Measurements from ENCODE around the gene COQ2.
"Not testable (repeated sequence)": the region's sequence is repeated elsewhere in the genome, so short reads cannot be mapped to it uniquely, and the experiment has no call there.

Gene COQ2

DNA sequence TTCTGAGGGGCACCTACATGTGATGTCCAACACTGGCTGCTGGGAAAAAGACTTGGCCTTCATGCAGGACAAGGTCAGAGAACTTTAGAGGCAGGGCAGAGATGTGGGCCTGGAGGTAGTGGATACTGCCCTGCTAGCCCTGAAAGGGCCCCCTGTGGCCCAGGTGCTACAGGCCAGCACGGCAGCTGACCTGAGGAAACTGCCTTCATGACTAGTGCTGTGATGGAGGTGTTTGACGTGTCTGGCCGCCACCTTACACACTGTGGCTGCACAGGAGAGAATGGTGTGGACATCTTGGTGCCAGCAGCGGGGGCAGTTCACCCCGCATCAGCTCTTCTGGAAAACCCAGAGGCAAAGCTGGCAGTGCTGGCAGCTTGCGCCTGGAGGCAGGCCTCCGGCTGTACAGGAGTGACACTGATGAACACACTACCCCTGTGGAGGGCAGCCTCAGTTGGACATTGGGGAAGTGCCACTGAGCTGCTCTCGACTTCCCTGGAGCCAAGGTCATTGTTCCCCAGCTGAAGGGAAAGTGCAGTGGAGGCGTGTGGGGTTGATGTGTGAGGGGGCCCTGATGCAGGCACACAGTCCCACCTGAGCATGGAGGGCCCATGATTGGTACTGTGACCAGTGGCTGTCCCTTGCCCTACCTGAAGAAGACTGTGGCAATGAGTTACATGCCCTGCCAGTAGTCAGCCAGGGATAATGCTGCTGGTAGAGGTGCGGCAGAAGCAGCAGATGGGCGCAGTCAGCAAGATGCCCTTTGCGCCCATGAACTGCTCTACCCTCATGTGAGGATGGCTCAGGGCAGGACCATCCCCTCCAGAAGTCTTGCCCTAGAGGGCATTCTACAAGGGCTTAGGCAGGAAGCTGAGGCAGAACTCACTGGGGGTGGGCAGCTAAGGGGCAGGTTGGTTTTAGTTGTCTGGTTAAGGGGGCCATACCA lies 36.9 kb downstream of the COQ2 start:
- DNase-seq, result no peak

DNA sequence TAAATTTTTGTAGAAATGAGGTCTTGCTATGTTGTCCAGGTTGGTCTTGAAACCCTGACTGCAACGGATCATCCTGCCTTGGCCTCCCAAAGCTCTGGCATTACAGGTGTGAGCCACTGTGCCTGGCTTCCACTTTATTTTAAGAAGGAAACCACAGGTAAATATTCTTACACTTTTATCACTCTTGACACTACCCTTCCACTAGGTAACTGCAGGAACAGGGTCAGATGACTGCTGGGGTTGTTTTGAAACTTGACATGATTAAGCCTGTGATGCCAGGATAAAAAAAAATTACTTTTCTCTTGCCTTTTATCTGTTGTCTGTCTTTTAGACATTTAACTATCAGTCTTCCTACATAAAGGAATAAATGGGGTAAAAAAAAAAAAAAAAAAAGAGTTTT lies 43.5 kb downstream of the COQ2 start:
- DNase-seq, result no peak

DNA sequence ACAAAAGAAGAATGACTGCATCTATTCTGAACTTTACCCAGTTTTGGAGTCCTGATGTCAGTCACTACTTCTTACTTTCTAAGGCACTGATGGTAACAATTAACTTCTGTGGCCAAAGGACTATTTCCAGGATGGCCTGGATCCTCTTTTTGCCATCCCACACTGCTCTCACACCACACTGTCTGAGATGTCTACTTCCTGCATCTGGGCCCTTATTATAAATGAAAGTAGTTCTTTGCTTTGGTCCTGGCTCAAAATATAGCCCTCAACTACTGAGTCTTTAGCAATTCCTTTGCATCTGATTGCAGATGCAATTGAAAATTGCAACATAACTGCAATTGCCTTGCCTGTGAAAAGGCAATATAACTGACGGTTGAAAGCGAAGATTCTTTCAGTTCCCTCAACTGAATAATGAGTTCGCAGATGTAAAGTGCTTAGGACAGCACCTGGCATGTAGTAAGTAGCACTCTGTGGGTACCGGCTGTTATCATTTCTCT lies 44.2 kb downstream of the COQ2 start:
- no peak for DNase-seq

DNA sequence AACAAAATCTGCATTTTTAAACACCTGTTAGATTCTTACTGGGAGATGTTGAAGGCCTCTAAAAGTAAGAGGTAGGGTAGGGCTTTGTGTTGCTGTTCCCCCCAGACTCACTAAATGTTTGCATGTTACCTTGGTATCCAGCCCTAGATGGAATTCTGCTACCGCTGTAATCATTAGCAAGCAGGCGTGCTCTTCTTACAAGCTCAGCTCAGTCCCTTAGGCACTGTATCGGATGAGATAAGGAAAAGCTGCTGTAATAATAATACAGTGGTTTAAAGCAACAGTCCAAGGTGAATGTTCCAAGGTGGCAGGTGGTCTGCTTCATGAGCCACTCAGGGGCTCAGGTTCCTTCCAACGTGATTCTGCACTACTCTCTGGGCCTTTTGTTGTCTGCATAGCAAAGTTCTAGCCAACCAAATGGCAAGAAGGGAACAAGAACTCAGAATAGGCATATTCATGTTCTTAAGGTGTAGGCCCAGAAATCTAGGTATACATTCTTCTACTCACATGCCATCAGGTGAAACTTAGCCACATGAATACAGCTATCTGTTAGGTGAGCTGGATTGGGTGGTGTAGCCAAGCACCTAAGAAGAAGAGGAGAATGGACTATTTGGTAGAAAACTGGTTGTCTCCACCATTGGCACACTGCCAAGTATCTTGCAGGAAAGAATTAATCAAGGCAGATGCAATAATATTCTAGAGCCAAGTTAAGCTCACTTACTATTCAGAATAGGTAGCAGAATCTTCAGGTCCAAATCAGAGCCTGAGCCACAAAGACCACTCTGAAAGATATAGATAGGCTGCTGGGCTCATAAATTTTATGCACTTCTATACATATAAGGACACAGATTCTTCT lies 46.0 kb downstream of the COQ2 start:
- DNase-seq, result no peak

DNA sequence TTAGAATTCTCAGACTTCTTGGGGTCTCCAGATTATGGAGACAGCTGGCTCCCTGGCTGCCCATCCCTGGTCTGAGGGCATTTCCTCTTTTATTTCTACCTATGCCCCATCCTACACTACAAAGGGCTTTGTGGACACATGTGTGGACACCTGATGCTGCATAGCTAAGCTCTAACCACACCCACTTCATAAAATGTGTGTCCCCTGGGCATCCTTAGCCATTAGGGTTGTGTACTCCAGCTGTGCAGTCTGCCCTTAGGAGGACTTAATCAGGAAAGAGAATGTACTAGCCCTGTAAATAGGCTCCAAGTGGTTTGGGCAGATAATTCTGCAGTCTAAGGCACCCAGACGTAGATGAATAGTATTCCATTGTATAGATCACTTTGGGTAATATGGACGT lies 47.0 kb downstream of the COQ2 start:
- no peak for DNase-seq

DNA sequence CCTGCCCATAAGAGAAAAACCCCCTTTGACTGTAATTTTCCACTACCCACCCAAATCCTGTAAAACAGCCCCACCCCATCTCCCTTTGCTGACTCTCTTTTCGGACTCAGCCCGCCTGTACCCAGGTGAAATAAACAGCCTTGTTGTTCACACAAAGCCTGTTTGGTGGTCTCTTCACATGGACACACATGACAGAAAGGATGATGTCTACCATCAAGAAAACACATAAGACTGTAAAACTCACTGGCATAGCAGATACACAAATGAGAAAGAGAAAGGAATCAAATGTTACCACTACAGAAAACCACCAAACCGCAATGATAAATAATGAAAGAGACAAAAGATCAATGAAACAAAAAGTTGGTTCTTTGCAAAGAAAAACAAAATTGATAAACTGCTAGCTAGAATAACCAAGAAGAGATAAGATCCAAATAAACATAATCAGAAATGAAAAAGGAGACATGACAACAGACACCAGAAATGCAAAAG lies 48.9 kb downstream of the COQ2 start:
- not testable (repeated sequence) for DNase-seq

DNA sequence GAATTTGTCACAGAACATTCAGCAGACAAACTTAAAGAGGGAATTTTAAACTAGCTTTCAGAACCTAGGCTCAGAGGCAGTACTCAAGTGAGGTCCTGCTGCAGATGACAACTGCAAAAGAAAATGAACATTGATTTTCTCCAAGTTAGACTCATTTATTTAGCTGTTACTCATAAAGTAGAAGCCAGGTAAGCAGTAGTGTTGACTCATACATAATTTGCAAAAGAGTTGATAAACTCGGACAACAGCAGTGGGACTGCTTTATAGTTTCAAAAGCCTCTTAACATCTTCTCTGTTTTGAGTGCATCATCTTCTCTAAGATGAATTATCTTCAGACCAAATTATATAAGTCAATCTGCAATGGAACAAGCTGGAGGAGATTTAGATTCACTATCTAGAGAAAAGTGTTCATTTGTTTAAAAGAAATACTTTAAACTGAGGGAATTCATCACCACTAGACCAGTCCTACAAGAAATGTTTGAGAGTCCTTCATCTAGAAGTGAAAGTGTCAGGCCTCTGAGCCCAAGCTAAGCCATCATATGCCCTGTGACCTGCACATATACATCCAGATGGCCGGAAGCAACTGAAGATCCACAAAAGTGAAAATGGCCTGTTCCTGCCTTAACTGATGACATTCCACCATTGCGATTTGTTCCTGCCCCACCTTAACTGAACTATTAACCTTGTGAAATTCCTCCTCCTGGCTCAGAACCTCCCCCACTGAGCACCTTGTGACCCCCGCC lies 49.5 kb downstream of the COQ2 start:
- no peak for DNase-seq

DNA sequence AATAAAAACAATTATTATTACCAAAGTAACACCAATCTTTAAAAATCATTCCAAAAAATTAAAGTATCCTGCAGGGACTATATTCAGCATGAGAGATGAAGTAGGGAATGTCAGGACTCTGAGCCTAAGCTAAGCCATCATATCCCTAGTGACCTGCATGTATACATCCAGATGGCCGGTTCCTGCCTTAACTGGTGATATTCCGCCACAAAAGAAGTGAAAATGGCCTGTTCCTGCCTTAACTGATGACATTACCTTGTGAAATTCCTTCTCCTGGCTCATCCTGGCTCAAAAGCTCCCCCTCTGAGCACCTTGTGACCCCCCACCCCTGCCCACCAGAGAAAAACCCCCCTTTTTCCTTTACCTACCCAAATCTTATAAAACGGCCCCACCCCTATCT lies 50.2 kb downstream of the COQ2 start:
- not testable (repeated sequence) for DNase-seq

DNA sequence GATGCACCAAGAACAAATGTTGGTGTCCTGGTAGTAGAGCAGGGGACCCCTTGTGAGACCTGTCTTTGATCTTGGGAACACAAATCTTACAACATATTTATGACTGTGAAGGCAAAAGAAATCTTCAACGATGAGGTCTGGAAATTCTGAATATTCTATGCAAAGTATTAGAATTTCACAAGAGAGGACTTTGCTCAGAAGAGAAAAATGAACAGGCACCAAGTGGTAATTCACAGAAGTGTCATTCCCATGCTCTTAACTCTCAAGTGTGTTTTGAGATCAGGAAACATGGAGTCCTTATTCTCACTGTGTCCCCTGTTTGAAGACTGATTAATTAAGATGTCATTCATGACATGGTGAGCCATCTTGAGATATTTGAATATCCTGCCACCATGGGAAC lies 52.5 kb downstream of the COQ2 start:
- DNase-seq, result no peak

DNA sequence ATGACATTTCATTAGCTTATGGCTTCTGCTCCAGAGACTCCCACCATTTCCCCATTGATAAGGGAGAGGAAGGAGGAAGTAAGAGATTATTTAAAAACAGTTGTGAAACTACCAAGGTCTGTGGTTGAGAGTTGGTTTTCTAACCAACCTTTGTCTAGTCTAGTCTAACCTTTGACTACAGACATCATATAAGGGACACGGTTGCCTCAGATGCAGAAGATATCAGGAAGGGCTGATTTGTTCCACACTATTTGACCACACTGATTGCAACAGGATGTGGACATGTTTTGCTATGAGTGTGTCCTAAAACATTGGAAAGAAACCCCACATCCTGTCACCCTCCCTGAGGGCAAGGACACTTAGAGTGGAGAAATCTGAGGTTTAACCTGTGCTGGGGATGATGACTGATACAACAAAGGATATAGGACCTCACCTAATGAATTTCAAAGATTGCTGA lies 53.0 kb downstream of the COQ2 start:
- no peak for DNase-seq

DNA sequence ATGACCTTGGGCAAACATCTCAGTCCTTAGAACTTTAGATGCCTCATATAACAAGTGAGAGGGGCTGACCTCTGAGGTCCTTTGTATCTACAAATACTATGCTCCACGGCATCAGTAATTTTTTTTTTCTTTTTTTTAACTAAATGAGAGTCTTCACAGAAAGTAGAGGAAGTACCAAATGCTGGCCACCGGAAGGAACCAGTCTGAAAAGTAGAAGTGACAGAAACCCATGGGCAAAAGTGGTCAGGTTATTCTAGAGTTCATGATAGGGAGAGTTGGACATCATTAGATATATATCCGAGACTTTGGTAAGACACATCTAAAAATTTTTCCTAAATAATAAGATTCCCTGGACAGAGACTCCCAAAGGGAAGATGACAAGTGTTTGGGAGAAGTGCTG lies 53.7 kb downstream of the COQ2 start:
- no peak for DNase-seq

DNA sequence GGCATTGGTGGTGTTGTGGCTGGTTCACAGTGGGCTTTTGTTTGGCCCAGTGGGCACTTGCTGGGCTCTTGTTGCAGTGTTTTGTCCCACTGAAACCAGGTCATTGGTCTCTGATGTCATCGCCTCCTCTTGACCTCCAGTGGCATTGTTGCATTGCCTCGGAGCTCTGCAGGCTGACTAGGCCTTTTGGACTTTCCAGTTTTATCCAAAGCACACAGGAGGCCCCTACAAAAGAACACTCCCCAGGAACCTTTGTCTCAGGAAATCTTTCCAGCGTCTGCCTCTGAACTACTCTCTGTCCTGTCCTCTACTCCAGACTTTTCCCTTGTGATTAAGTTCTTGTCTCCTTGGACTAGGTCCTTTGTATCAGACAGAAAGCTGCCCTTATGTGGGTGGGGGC lies 54.8 kb downstream of the COQ2 start:
- no peak for DNase-seq

DNA sequence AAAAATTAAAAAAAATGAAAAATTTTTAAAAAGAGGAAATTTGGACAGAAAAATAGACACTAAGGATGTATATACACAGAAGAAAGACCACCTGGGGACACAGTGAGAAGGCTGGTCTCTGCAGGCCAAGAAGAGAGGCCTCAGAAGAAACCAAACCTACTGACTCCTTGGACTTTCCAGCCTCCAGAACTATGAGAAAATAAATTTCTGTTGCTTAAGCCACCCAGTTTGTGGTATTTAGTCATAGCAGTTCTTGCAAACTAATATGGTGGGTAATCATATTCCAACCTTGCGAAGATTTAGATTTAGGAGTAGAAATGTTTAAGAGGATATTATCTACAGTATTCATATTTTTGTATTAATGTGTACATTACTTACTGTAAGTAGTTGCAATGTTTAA lies 56.4 kb downstream of the COQ2 start:
- DNase-seq, result no peak

DNA sequence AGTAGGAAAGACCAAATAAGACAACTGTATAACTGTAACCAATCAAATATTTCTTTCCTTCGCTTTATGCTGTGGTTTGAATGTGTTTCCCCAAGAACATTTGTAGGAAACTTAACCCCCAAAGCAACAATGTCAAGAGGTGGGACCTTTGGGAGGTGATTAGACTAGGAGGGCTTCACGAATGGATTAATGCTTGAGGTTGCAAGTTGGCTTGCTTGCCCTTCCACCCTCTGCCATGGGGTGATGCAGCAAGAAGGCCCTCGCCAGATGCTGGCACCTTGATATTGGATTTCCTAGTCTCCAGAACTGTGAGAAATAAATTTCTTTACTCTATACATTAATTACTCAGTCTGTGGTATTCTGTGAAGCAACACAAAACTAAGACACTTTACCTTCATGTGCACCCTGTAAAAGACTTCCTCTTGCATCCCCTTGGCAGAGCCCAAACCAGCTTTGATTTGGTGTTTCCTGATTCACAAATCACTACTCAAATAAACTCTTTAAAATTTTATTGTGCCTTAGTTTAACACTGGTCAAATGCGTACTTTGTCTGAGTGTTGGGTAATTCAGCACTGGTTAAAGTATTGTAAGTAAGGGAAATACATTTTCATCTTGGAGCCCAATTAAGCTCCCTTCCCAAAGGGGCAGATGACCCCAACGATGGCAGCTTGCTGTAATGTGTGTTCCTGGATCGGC lies 59.9 kb downstream of the COQ2 start:
- DNase-seq, result no peak

DNA sequence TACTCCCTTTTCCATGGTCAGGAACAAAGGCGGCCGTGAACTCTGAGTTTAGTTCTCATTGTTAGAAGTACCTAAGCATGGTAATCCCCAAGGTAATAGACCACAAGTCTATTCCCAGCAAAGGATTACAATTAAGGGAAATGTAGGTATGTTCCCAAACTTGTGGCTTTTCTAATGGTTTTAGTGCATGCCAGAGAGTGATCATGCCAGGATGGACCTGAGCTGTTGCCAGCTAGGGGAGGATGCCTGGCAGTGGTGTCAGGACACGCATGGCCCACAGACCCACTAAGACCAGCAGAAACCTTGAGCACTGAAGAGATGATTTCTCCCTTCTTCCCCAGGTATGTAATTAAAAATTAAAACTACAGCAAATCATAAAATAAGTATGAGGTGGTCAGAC lies 60.8 kb downstream of the COQ2 start:
- DNase-seq, result no peak

DNA sequence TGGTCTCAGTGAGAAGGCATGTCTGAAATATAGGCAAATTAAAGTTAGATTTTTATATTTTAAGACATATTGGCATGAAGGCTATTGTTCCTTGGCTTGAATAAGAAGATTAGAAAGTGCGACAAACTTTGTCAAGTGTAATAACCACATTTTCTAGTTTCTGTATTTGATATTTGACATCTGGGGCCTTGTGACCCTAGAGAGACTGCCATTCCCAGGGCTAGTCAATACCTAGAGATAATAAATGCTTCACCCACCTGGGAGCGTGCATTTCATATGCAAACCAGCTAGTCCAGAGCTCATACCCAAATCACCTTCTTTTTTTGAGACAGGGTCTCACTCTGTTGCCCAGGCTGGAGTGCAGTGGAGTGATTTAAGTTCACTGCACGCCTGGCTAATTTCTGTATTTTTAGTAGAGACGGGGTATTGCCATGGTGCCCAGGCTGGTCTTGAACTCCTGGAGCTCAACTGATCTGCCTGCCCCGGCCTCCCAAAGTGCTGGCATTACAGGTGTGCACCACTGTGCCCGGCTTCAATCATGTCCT lies 62.6 kb downstream of the COQ2 start:
- no peak for DNase-seq

DNA sequence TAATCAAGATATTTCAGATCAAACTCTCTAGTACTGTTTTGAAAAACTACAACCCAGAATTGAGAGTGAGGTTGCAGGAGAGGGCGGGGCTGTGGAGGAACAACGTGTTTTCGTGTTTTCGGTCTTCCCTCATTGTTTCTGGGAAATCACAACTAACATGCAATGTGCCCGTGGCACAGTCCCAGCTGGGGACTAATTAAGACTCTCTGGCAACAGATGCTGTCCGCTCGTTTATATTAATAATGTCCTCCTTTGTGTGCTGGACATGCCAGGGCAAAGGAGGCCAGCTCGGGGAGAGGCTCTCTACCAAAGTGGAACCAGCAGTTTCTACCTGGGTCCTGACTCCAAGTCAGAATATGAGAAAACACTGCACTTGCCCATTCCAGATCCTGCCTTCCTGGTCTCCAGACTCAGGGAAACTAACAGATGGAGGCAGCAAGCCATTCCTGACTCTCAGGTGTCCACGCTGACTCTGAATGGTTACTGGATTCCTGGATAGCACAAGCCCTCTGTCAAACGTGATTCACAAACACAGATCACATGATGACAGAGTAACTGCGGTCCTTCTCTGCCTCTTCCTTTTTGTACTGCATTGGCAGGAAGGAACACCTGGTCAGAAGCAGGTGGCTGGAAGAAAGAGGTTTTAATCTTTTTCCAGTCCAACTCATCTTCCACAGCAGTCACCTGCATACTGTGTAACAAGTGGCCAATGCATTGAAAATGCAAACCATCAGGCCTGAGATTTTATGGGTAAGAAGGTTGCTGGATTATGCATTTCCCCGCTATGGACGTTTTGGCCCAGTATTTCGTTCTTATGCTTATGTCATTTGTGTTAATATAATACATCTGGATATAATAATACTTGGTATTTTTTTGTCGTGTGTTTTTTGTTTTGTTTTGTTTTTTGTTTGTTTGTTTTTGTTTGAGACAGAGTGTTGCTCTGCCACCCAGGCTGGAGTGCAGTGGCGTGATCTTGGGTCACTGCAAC lies 65.0 kb downstream of the COQ2 start:
- DNase-seq, result peak; percentile 72

DNA sequence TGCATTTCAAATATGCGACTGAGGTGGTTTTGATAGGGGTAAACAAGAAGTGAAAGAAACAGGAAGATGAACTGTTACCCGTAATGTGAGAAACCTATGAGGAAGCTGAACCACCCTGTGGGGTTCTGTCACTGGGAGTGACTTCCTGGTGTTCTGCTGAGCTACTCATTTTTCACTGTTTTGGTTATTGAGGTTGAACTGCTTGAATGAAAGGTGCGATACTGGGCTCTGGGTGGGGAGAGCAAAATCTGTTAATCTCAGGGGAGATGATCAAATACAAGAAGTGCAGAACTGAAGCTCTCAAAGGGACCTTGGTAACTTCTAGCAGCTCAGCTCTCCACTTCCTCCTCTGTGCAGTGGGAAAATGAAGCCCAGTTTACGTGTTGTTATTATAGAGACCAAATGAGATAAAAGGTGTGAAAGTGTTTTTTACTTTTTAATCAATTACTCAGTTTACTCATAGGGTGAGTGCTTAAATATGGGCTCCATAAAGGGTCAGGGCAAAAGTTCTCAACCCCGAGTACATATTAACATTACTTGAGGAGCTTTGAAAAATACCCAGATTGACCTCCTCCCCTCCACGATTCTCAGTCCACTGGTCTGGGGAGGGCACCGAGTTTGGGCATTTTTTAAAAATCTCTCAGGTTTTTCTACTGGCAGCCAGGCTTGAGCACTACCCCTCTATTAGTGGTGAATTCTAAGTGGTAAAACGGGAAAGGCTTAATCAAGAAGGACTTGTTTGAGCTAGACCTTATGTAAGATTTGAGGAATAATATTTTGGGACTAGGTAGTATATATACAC lies 66.7 kb downstream of the COQ2 start:
- DNase-seq, result no peak

DNA sequence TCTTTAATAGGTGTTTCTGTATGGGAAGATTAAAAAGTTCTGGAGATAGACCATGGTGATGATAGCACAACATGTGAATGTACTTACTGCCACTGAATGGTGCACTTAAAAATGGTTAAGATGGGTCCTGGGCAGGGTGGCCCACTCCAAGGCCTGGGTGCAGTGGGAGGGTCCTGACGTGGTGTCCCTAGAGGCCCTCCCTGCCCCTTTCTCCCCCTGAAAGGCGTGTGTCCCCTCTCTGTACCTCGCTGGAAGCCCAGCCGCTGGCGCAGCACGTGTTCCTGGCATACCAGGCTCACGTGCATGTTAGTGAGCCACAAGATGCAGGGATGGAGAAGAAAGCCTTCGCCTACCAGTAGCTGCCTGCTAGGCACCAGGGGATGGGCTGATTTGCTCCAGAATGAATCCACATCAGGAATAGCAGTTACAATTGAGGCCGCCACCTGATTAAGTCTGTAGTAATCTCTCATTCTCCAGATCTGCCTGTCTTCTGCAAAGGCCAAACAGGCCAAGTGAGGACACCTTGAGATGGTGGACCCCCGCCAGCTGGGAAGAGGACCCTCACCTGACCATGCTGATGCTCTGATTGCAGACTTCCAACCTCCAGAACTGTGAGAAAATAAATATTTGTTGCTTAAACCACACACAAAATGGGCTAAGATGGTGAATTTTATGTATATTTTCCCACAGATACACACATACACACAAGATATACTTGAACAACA lies 67.5 kb downstream of the COQ2 start:
- DNase-seq, result no peak
